HFFc6 (cell line): ENCODE results near the gene KLHL6. TPM values are rescaled to one million over a fixed set of nuclear protein-coding genes. Genes with fewer than 3 reads are reported as not detected.

Source experiments
- DNase-seq: peaks from one replicate; pipeline ENCODE4 v3.0.0-alpha.2; 2018
- H3K27ac Mint-ChIP-seq: 2 replicates; pipeline ENCODE4 v1.8.0; 2020; ENCODE audit warnings: mild to moderate bottlenecking, mixed read lengths
- H3K27me3 Mint-ChIP-seq: 2 replicates; pipeline ENCODE4 v1.8.0; 2021; ENCODE audit warnings: mild to moderate bottlenecking, moderate library complexity, mixed read lengths; ENCODE audit not compliant: insufficient read depth
- H3K36me3 Mint-ChIP-seq: 2 replicates; pipeline ENCODE4 v1.8.0; 2021; ENCODE audit warnings: low read depth, mixed read lengths
- H3K4me1 Mint-ChIP-seq: 2 replicates; pipeline ENCODE4 v1.8.0; 2020; ENCODE audit warnings: low read depth, mixed read lengths
- H3K4me3 Mint-ChIP-seq: 2 replicates; pipeline ENCODE4 v1.8.0; 2020; ENCODE audit warnings: mild to moderate bottlenecking, moderate library complexity, mixed read lengths
- H3K9me3 Mint-ChIP-seq: 2 replicates; pipeline ENCODE4 v1.8.0; 2020; ENCODE audit warnings: mild to moderate bottlenecking, mixed read lengths
- CTCF ChIP-seq: fragments of 200-600 bp; sonication (generic); IDR thresholded peaks from 2 replicates; pipeline ENCODE4 v1.5.0; 2021; ENCODE audit warnings: antibody characterized with exemption, mild to moderate bottlenecking
- total RNA-seq, 6 experiments: library from RNA; stranded (reverse); fragmentation: NEBNext Ultra II Directional; extraction: Animal tissue kit (Norgen Biotek cat#: 25700); gene quantifications; 2 replicates in 1 of 6; 3 replicates in 5 of 6; pipeline ENCODE4 v1.2.3, GENCODE V29; 2021

The KLHL6 gene
- total RNA-seq, 6 experiments from 2014 or later: not detected

- no peak overlapping the region for H3K27ac Mint-ChIP-seq
- H3K4me1 Mint-ChIP-seq: peaks cover 37% of the 10 kb centered on the region
These were observed 67.6 kb downstream of the KLHL6 start for GRCh38 chr3:183487896-183488295.

GRCh38 chr3:183487016-183487415 is 68.5 kb downstream of the KLHL6 start:
- no peak for DNase-seq
- peaks cover 11% of the 10 kb centered on the region; the same call in 1 of the 2 replicates for H3K27me3 Mint-ChIP-seq
- no peaks in the 10 kb centered on the region for H3K36me3 Mint-ChIP-seq
- no peak overlapping the region for H3K27ac Mint-ChIP-seq
- H3K4me3 Mint-ChIP-seq: no peak overlapping the region
- TF ChIP-seq CTCF: no peak
- H3K4me1 Mint-ChIP-seq: peaks cover 33% of the 10 kb centered on the region
- no peaks in the 10 kb centered on the region for H3K9me3 Mint-ChIP-seq

More at GRCh38 chr3:183487896-183488295, 67.6 kb downstream of the KLHL6 start:
- H3K36me3 Mint-ChIP-seq: no peaks in the 10 kb centered on the region
- no peak for DNase-seq
- no peaks in the 10 kb centered on the region for H3K9me3 Mint-ChIP-seq
- H3K27me3 Mint-ChIP-seq: peaks cover 11% of the 10 kb centered on the region; the same call in 1 of the 2 replicates
- no peak for TF ChIP-seq CTCF
- no peak overlapping the region for H3K4me3 Mint-ChIP-seq

- Mint-ChIP-seq H3K27me3 (peaks cover 11% of the 10 kb centered on the region; the same call in 1 of the 2 replicates), H3K4me3 (no peak overlapping the region), H3K4me1 (peaks cover 36% of the 10 kb centered on the region), H3K36me3 (0 out of 2 replicates have a peak, but pooled peaks cover 2% of the 10 kb centered on the region), H3K9me3 (no peaks in the 10 kb centered on the region), H3K27ac (no peak overlapping the region)
- no peak for TF ChIP-seq CTCF
- no peak for DNase-seq
These were observed 69.0 kb downstream of the KLHL6 start for GRCh38 chr3:183486472-183486871.

- TF ChIP-seq CTCF: no peak
These were observed 69.9 kb downstream of the KLHL6 start for GRCh38 chr3:183485585-183485984.

GRCh38 chr3:183485093-183485492 is 70.4 kb downstream of the KLHL6 start:
- Mint-ChIP-seq H3K27me3 (peaks cover 11% of the 10 kb centered on the region; the same call in 1 of the 2 replicates), H3K27ac (no peak overlapping the region), H3K36me3 (0 out of 2 replicates have a peak, but pooled peaks cover 5% of the 10 kb centered on the region), H3K4me1 (peaks cover 44% of the 10 kb centered on the region), H3K4me3 (no peak overlapping the region), H3K9me3 (no peaks in the 10 kb centered on the region)
- no peak for DNase-seq
- TF ChIP-seq CTCF: no peak

More at GRCh38 chr3:183485585-183485984, 69.9 kb downstream of the KLHL6 start:
- H3K27me3 Mint-ChIP-seq: peaks cover 11% of the 10 kb centered on the region; the same call in 1 of the 2 replicates
- no peak overlapping the region for H3K4me3 Mint-ChIP-seq
- no peak overlapping the region for H3K27ac Mint-ChIP-seq
- no peak for DNase-seq
- no peaks in the 10 kb centered on the region for H3K9me3 Mint-ChIP-seq
- peaks cover 41% of the 10 kb centered on the region for H3K4me1 Mint-ChIP-seq
- 0 out of 2 replicates have a peak, but pooled peaks cover 5% of the 10 kb centered on the region for H3K36me3 Mint-ChIP-seq
